A673 (cell line): Measurements from ENCODE around the gene CRTAP.

ENCODE experiments used
- EZH2 ChIP-seq: fragments of 200-600 bp; sonication (generic); IDR thresholded peaks from 2 replicates; pipeline ENCODE4 v1.6.1; 2017; ENCODE audit warnings: borderline replicate concordance, low read depth, mild to moderate bottlenecking, mixed read lengths, antibody characterized with exemption, low read length; ENCODE audit not compliant: poor library complexity, severe bottlenecking
- TF ChIP-seq, protein P1 (sequence below): fragments of 300-800, 200-600 bp; sonication (generic); conservative IDR thresholded peaks from 2 replicates; pipeline ENCODE4 v1.5.1; 2017; ENCODE audit warnings: low read depth, mild to moderate bottlenecking, antibody characterized with exemption, low read length, moderate library complexity, mixed read lengths

DNA sequence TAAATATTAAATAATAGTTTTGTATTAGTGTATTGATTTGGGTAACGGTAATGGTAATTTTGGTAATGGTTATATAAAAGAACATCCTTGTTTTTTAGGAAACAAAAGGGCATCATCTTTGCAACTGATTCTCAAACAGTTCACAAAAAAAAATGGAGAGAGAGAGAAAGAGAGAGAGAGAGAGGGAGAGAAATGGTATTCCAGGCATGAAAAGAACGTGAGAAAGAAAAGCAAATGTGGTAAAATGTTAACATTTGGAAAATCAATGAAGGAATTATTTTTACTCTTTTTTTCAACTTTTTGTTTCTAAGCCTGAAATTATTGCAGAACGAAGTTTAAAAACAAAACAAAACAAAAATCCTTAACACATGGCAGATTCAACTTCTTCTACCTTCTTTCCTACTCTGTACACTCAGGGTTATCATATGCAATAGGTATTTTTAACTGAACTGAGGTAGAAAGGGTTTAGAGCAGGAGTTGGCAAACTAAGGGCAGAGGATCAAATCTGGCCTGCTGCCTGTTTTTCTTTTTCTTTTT is 14.6 kb upstream of the CRTAP start:
- TF ChIP-seq, protein P1, sequence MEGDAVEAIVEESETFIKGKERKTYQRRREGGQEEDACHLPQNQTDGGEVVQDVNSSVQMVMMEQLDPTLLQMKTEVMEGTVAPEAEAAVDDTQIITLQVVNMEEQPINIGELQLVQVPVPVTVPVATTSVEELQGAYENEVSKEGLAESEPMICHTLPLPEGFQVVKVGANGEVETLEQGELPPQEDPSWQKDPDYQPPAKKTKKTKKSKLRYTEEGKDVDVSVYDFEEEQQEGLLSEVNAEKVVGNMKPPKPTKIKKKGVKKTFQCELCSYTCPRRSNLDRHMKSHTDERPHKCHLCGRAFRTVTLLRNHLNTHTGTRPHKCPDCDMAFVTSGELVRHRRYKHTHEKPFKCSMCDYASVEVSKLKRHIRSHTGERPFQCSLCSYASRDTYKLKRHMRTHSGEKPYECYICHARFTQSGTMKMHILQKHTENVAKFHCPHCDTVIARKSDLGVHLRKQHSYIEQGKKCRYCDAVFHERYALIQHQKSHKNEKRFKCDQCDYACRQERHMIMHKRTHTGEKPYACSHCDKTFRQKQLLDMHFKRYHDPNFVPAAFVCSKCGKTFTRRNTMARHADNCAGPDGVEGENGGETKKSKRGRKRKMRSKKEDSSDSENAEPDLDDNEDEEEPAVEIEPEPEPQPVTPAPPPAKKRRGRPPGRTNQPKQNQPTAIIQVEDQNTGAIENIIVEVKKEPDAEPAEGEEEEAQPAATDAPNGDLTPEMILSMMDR = no peak
- TF ChIP-seq EZH2 = no peak
